ENCODE measurements around the gene MPLKIP.
"Not testable (repeated sequence)": the region's sequence is repeated elsewhere in the genome, so short reads cannot be mapped to it uniquely, and the experiment has no call there.

MPLKIP gene

GRCh38 chr7:40133561-40134427 lies 628 bp downstream of the MPLKIP start:
- DNase-seq (ENCODE audit: low read depth), result no peak

DNA sequence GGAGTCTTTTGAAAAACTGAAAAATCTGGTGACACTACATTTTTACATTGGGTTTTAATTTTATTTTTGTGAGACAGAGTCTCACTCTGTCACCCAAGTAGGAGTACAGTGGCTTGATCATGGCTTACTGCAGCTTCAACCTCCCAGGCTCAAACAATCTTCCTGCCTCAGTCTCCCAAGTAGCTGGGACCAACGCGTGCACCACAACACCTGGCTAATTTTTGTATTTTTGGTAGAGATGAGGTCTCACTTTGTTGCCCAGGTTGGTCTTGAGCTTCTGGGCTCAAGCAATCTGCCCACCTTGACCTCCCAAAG lies 11.5 kb downstream of the MPLKIP start:
- DNase-seq (ENCODE audit: low read depth), result no peak

DNA sequence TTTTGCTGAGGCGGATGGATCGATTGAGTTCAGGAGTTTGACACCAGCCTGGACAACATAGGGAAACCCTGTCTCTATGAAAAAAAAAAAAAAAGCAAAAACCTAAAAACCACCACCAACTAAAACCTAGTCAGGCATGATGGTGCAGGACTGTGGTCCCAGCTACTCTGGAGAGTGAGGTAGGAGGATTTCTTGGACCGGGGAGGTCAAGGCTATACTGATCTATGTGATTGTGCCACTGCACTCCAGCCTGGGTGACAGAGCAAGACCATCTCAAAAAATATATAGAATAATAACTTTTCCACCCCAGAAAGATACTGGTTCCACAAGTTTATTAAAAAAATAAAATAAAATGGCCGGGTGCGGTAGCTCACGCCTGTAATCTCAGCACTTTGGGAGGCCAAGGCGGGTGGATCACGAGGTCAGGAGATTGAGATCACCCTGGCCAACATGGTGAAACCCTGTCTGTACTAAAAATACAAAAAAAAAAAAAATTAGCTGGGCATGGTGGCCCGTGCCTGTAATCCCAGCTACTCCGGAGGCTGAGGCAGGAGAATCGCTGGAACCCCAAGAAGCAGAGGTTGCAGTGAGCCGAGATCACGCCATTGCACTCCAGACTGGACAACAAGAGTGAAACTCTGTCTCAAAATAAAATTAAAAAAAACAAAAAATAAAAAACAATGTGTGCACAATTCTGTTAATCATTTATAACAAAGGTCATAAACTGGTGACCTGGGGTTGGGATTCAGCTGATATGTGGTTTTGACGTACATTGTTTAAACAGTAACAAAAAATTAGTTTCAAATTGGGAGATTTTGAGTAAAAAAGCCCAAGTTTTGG lies 12.1 kb downstream of the MPLKIP start:
- not testable (repeated sequence) for DNase-seq (ENCODE audit: low read depth)

DNA sequence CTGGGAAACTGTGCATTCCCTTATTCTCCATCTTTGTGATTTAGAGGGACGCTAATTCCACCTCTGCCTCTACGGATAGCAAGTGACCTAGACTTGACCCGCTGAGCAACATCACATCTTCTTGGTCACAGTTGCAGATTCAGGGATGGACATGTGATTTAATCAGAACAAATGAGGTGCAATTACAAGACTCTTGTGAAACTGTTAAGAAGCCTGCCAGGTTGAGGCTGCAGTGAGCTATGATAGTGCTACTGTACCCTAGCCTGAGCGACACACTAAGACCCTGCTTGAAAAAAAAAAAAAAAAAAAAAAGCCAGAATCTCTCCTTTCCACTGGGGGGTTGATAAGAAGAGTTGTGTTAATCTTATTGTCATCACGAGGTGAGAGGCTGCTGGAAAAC lies 14.4 kb downstream of the MPLKIP start:
- DNase-seq (ENCODE audit: low read depth), result no peak

- not testable (repeated sequence) for DNase-seq (ENCODE audit: low read depth)
Measured at GRCh38 chr7:40118201-40118600, 16.2 kb downstream of the MPLKIP start.

DNA sequence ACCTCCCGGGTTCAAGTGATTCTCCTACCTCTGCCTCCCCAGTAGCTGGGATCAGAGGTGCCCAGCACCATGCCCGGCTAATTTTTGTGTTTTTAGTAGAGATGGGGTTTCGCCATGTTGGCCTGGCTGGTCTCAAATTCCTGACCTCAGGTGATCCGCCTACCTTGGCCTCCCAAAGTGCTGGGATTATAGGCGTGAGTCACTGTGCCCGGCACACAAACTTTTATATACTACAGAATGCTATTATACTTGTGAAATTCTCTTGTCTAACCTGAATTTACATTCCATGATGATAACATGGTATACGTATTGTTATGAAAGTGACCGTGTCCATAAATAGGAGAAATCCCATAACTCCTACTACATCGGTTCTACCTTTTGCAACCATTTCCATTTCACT lies 17.2 kb downstream of the MPLKIP start:
- not testable (repeated sequence) for DNase-seq (ENCODE audit: low read depth)

- DNase-seq (ENCODE audit: low read depth), result no peak
Measured at GRCh38 chr7:40115936-40116335, 18.5 kb downstream of the MPLKIP start.

DNA sequence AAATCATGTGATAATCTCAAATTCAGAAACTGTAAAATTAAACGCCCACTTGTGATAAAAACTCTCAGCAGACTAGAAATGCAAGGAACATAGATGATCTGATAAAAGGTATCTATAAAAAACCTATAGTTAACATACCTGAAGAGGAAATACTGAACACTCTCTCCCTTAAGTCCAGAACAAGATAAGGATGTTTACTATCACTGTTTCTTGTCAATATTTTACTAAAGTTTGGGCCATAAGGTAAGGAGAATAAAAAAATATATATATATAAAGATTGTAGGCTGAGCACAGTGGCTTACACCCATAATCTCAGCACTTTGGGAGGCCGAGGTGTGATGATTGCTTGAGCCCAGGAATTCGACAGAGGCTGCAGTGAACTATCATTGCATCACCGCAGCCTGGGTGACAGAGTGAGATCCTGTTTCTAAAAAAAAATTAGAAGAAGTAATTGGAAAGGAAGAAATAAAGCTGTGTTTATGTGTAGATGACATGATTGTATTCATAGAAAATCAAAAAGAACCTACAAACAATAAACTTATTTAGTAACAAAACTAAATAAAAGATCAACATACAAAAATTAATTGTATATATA lies 28.4 kb downstream of the MPLKIP start:
- DNase-seq (ENCODE audit: low read depth), result no peak

GRCh38 chr7:40102897-40103296 lies 31.5 kb downstream of the MPLKIP start:
- no peak for DNase-seq (ENCODE audit: low read depth)

DNA sequence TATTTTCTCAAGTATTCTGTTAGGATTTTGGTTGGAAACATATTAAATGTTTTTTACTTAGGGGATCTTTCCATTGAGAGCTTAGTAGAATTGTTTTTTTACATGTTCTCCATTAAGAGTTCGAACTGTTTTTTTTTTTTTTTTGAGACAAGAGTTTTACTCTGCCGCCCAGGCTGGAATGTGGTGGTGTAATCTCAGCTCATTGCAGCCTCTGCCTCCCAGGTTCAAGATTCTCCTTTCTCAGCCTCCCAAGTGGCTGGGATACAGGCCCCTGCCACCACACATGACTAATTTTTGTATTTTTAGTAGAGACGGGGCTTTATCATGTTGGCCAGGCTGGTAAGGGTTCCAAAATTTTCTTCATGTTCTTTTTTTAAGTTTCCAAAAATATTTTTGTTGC lies 33.2 kb downstream of the MPLKIP start:
- no peak for DNase-seq (ENCODE audit: low read depth)

GRCh38 chr7:40099837-40100236 lies 34.6 kb downstream of the MPLKIP start:
- DNase-seq (ENCODE audit: low read depth), result no peak

DNA sequence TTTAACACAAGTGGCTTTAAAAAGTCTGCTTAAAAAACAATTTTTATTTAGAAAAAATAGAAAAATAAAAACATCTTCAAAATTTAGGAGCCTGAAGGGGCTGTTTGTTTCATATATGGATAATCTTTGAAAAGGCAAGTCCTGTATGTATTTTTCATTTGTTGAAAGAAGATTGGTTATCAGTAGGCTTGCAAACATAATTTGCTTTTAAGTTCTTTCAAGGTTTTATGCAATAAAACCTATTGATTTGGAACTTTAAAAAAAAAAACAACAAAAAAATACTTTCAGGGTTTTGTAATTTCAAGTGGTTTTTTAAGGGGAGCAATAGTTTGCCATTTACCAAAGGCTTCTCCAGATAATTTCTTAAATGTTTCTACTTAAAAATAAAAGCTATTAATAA lies 35.6 kb downstream of the MPLKIP start:
- no peak for DNase-seq (ENCODE audit: low read depth)

DNA sequence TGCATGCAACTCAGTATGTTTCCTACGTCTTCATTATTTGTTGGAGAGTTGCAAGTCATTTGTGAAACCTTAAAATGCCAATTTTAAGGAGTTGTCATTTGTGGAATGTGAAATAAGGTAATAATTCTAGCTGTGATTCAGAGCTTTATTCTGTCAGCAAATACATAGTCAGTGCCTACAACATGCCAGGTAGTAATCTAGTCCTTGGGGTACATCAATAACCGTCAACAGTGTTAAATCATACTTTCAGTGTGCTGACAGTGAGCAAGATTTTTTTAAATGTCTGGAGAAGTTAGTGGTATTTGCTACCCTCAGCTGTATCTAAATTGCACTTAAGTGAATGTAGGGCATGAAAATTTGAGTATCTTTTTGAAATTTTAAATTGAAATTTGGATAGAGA lies 36.7 kb downstream of the MPLKIP start:
- DNase-seq (ENCODE audit: low read depth), result no peak

DNA sequence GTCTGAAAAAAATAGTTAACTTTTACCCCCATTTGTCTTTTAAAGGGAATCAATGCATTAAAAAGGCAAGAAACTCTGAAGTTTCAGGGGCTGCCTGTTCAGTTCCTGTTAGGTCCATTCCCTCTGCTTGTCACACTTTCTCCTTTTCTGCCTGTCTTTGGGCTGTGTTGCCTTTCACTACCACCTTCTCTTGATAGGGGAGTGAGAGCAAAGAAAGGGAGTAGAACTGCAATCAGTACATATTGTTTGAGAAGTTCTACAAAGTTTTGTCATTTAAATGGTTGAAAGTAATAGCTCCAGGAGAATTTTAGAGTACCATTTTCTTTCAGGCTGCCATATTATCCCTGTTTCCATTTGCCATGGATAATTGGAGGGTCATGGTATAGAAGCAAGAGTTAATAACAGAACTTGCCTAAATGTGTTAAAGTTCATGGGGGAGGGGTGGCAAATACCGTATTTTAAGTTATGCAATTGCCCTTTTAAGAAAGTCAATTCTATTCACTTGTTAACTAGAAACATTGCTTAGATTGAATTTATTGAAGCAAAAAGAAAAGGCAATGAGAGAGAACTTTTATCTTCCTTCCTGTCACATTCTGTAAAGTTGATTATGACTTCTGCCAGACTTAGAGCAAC lies 38.6 kb downstream of the MPLKIP start:
- no peak for DNase-seq (ENCODE audit: low read depth)

GRCh38 chr7:40095230-40095629 lies 39.2 kb downstream of the MPLKIP start:
- no peak for DNase-seq (ENCODE audit: low read depth)

GRCh38 chr7:40093631-40094350 lies 40.6 kb downstream of the MPLKIP start:
- no peak for DNase-seq (ENCODE audit: low read depth)

DNA sequence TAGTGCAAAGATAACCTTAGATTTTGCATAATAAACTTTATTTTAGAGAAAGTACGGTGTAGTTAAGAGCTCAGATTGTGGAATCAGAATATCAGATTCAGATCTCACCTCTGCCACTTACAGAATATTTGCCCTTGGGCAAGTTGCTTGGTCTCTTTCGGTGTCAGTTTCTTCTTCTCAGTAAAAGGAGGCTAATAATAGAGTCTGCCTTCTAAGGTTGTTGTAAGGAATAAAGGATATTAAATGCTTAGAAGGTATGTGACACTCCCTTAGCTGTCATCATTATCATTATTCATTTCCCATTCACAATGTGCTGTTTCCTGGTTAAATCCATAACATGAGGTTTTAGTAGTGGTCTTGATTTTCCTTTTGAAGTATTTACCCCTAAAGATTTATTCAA lies 42.2 kb downstream of the MPLKIP start:
- no peak for DNase-seq (ENCODE audit: low read depth)

GRCh38 chr7:40077849-40078248 lies 56.6 kb downstream of the MPLKIP start:
- no peak for DNase-seq (ENCODE audit: low read depth)

All from CMK (cell line).